Measurements from ENCODE around the gene OSBPL2.

The OSBPL2 gene

GRCh38 chr20:62303340-62304226 is 65.3 kb downstream of the OSBPL2 start:
- DNase-seq = peak; percentile 60

- no peak for DNase-seq
Measured at GRCh38 chr20:62304331-62305148, 66.2 kb downstream of the OSBPL2 start.

GRCh38 chr20:62305149-62305764 is 66.9 kb downstream of the OSBPL2 start:
- DNase-seq = no peak

GRCh38 chr20:62305765-62306413 is 67.6 kb downstream of the OSBPL2 start:
- DNase-seq = no peak

GRCh38 chr20:62306414-62307187 is 68.3 kb downstream of the OSBPL2 start:
- DNase-seq = no peak

- DNase-seq = no peak
Measured at GRCh38 chr20:62307226-62308101, 69.1 kb downstream of the OSBPL2 start.

GRCh38 chr20:62308102-62308822 is 69.9 kb downstream of the OSBPL2 start:
- no peak for DNase-seq

GRCh38 chr20:62309198-62309944 is 71.0 kb downstream of the OSBPL2 start:
- DNase-seq = no peak

- DNase-seq = no peak
Measured at GRCh38 chr20:62309947-62310756, 71.8 kb downstream of the OSBPL2 start.

GRCh38 chr20:62310757-62311121 is 72.4 kb downstream of the OSBPL2 start:
- no peak for DNase-seq

- DNase-seq = no peak
Measured at GRCh38 chr20:62311150-62311549, 72.8 kb downstream of the OSBPL2 start.

- DNase-seq = no peak
Measured at GRCh38 chr20:62311832-62312661, 73.7 kb downstream of the OSBPL2 start.

- no peak for DNase-seq
Measured at GRCh38 chr20:62312662-62312977, 74.3 kb downstream of the OSBPL2 start.

GRCh38 chr20:62313021-62313420 is 74.7 kb downstream of the OSBPL2 start:
- DNase-seq = no peak

- DNase-seq = no peak
Measured at GRCh38 chr20:62313460-62314338, 75.4 kb downstream of the OSBPL2 start.

- DNase-seq = no peak
Measured at GRCh38 chr20:62314339-62314638, 76.0 kb downstream of the OSBPL2 start.

GRCh38 chr20:62314711-62315302 is 76.5 kb downstream of the OSBPL2 start:
- DNase-seq = no peak

Measured in NCI-H146 (cell line).